Stimulated activated CD4-positive, alpha-beta T cell treated with anti-CD3 and anti-CD28 coated beads, Interleukin-1b, Interleukin-23, amount 100 ng/mL, for 1 hour (primary cell): ENCODE measurements around the gene RCCD1.
"Not testable (repeated sequence)": the region's sequence is repeated elsewhere in the genome, so short reads cannot be mapped to it uniquely, and the experiment has no call there.

Source experiments
- DNase-seq, 2 donors: peaks; one replicate each; pipeline ENCODE4 v3.0.0-alpha.2; 2020; ENCODE audit warnings: low read depth in 2 of 2

The RCCD1 gene

GRCh38 chr15:90918034-90918788, 36.5 kb upstream of the RCCD1 start:
- DNase-seq = no peak

- no peak for DNase-seq
Measured at GRCh38 chr15:90918835-90919234, 35.8 kb upstream of the RCCD1 start.

- no peak for DNase-seq
Measured at GRCh38 chr15:90921887-90922286, 32.8 kb upstream of the RCCD1 start.

DNA sequence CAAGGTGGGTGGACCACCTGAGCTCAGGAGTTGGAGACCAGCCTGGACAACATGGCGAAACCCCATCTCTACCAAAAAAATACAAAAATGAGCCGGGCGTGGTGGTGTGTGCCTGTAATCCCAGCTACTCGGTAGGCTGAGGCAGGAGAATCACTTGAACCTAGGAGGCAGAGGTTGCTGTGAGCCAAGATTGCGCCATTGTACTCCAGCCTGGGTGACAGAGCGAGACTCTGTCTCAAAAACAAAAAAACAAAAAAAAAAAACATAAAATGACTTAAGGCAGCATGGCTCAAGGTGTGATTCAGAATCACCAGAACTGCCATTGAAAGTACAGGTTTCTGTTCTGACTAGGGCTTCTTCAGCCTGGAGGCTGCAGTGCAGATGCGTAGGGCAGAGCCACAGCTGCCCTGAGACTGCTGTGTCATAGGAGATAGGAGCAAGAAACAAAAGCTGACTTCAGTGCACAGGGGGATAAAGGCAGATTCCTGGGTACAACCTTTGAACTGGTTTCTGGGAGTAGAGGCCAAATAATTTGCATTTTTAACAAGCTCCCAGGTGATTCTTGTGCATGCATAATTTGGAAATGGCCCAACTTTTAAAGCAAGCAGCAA, 31.9 kb upstream of the RCCD1 start:
- DNase-seq = not testable (repeated sequence)

- DNase-seq = no peak
Measured at GRCh38 chr15:90924375-90924774, 30.3 kb upstream of the RCCD1 start.

GRCh38 chr15:90926766-90927165, 27.9 kb upstream of the RCCD1 start:
- not testable (repeated sequence) for DNase-seq

DNA sequence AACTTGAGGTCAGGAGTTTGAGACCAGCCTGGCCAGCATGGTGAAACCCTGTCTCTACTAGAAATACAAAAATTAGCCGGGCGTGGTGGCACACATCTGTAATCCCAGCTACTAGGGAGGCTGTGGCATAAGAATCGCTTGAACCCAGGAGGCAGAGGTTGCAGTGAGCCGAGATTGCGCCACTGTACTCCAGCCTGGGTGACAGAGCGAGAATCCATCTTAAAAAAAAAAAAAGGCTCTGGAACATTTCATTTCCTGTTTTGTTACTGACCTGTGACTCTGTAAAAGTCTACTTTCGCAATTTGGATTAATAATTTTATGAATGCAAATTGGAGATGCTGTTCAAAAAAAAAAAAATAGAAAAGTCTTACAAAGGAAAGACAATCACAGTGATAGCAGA, 26.6 kb upstream of the RCCD1 start:
- DNase-seq = not testable (repeated sequence)

- no peak for DNase-seq
Measured at GRCh38 chr15:90929246-90930019, 25.3 kb upstream of the RCCD1 start.

- no peak for DNase-seq
Measured at GRCh38 chr15:90930861-90931574, 23.7 kb upstream of the RCCD1 start.

DNA sequence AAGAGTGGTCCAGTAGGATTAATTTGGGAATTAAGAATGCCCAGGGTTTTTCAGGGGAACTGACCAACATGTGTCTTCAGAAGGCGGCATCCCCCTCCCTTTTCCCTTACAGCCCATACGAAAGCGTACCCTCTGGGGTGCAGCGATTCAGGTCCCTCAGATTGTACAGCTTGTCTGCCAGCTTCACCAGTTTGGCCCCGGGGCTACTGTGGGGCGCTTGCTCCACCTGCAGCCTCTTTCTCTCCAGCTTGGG, 23.2 kb upstream of the RCCD1 start:
- DNase-seq = no peak

DNA sequence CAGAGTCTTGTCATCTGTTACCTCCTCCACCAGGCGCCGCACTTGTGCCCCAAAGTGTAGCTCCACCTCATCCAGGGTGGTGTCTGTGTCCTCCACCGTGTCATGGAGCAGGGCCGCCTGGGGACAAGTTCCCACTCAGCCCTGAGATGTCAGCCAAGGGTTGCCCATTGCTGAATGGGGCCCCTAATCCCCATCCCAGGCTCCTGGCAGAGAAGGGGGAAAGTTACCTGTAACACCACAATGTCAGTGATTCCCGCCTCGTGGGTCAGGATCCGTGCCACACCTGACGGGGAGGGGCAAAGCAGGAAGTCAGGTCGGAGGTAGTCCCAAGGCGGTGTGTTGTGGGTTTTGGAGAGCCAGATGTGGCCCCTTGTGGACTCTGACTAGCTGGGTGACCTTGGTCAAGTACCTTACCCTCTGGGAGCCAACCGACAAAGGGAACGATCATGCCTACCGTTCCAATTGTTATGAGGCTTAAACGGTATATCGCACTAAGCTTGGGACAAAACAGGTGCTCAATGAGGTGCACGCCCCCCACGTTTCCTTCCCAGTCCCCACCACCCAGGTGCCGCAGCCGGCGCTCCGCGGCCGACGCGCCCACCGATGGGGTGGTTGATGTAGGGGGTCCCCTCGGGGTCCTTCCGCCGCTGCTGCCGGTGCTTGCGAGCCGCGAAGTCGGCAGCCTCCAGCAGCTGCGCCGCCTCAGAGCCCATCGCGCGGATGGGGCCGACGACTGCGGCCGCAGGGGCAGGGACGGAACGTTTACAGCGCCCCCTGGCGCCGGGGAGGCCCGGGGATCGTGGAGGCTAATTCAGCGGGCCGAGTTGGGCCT, 22.6 kb upstream of the RCCD1 start, which contains the start of gene HDDC3:
TSS of gene HDDC3 (minus strand) at position 722 of the 832 bp plus-strand sequence. CDS start at position 713, 9 bp downstream.
- peak; percentile 74 to 93 for DNase-seq

GRCh38 chr15:90932660-90932991, 22.1 kb upstream of the RCCD1 start:
- DNase-seq = no peak

- DNase-seq = no peak
Measured at GRCh38 chr15:90933301-90933700, 21.4 kb upstream of the RCCD1 start.

DNA sequence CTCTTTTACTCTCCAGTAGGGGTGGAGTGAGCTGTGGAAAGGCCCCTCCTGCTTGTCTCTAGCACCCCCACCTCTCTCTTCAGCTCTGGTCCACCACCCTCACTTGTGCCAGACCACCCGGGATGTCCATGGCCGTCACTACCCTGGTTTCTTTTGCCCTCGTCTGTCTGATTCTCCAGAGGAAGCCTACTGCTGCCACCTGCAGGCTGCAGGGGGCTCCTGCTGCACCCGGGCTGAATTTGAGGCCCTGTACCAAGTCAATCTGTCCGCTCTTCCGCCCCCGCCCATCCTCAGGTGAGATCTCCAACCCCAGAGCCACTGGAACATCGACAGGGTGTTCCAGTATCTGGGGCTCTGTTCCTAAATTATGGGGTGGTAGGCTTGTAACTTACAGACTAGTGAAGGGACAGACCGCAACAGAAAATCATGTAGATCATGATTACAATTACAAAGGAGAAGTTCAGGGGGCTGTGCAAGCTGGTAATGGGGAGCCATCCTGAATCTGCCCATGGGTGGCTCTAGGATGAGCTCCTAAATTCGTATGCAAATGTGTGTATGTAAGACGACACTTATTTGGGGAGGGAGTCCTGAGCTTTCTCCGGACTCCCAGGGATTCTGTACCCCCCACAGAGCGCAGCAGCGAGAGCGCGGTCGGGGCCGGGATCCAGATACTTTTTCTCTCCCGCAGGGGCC, 20.3 kb upstream of the RCCD1 start:
- DNase-seq = peak; percentile 60 to 72

GRCh38 chr15:90934949-90935751, 19.5 kb upstream of the RCCD1 start, which contains the start of gene UNC45A:
Gene UNC45A (plus strand): TSS chr15:90935285. CDS start chr15:90935325, 40 bp downstream.
- peak; percentile 92 to 96 for DNase-seq

DNA sequence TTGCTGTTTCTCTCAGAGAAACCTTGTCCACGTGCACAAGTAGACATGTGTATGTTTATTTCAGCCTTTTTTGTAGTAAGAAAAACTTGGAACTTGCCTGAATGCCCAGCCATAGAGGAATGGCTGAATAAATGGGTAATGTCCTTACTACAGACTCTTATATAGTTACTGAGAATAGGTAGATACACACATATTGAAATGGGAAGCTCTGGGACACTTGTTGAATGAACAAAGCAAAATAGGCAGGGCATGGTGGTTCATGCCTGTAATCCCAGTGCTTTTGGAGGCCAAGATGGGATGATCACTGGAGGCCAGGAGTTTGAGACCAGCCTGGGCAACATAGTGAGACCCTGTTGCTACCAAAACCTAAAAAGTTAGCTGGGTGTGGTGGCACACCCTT, 17.9 kb upstream of the RCCD1 start:
- DNase-seq = no peak

DNA sequence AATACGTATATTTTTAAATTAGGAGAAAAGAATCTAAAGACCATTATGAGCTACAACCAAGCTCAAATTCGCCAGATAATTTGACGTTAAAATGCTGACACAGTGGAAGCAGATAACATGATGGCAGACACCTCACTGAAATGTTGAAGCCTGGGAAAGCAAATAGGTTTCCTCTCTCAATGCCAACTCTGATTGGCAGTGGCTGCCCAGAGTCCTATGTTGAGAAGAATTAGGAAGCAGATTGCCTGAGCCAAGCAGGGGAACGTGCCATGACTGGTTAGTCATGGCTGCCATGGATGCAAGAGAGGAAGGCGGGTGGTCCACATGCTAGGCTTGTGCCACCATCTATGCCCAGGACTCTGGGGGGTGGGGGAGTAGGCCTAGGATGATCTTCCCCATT, 16.4 kb upstream of the RCCD1 start:
- DNase-seq = no peak

DNA sequence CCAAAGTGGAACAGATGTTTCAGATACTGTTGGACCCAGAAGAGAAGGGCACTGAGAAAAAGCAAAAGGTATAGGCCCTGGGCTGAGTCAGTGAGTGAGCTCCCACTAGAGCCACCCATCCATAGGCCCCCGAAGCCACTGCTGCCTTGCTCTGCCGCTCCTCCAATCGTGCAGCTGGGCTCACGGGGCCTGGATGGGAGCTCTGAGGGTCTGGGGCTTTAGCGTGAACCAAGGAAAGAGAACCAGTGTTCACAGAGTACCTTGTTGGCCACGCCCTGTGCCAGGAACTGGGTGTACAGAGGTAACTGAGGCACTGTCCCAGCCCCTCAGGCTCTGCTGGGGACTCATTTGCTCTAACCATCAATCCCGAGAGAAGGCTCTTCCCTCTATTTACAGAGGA, 14.9 kb upstream of the RCCD1 start:
- no peak for DNase-seq

DNA sequence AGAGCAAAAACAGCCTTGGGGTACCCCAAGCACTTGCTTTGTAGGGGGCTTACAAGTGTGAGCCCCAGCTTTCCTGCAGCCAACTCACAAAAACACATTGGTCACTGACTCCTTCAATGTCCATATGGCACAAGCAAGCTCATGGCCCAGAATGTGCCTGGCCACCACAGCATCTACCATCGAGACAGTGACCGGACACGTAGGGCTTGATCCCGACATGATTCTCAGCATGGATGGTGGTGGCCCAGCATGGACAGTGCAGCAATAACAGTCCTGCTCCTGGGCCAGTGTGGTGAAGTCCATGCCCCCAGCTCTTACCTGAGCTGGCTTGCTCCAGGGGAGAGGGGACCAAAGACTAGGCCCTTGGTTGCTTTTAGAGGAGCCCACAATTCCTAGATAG, 13.6 kb upstream of the RCCD1 start:
- no peak for DNase-seq
